Activated CD8-positive, alpha-beta T cell treated with anti-CD3 and anti-CD28 coated beads for 36 hours (primary cell): Measurements from ENCODE around the gene RFTN1. TPM values are rescaled to one million over a fixed set of nuclear protein-coding genes. Genes with fewer than 3 reads are reported as not detected.

Source experiments
- ATAC-seq: fragments of 200-7000 bp; cut with Tn5 transposase; one replicate; pipeline ENCODE4 v1.10.0; 2021; ENCODE audit warnings: mild to moderate bottlenecking, moderate library complexity
- CTCF ChIA-PET: fragments of 350-600 bp; sonication (Branson Sonifier 250); formaldehyde crosslinking; loops from one replicate; lab custom pipeline; 2021; ENCODE audit warnings: antibody characterized with exemption; lab: Charles Lee
- POLR2A ChIA-PET: fragments of 350-600 bp; sonication (Branson Sonifier 250); formaldehyde crosslinking; loops from one replicate; lab custom pipeline; 2021; ENCODE audit warnings: antibody characterized with exemption; lab: Charles Lee
- DNase-seq: peaks from one replicate; pipeline ENCODE4 v3.0.0-alpha.2; 2020
- H3K27ac Mint-ChIP-seq: one replicate; pipeline ENCODE4 v1.8.0; 2021; ENCODE audit warnings: mild to moderate bottlenecking, mixed read lengths
- H3K27me3 Mint-ChIP-seq: one replicate; pipeline ENCODE4 v1.8.0; 2021; ENCODE audit warnings: mixed read lengths
- H3K36me3 Mint-ChIP-seq: one replicate; pipeline ENCODE4 v1.8.0; 2021; ENCODE audit warnings: low read depth, mixed read lengths
- H3K4me1 Mint-ChIP-seq: one replicate; pipeline ENCODE4 v1.8.0; 2021; ENCODE audit warnings: low read depth, mixed read lengths
- H3K4me3 Mint-ChIP-seq: one replicate; pipeline ENCODE4 v1.8.0; 2021; ENCODE audit warnings: mild to moderate bottlenecking, moderate library complexity, mixed read lengths
- H3K9me3 Mint-ChIP-seq: one replicate; pipeline ENCODE4 v1.8.0; 2021; ENCODE audit warnings: mixed read lengths
- intact Hi-C: fragments of 100-400 bp; cut with micrococcal nuclease; formaldehyde crosslinking; loops from one replicate; pipeline ENCODE4 v1.10.0; 2022
- total RNA-seq, 2 experiments: library from RNA; stranded (reverse); gene quantifications; one replicate each; pipeline ENCODE4 v1.2.3, GENCODE V29; 2021
- TF ChIP-seq, protein P1 (sequence below): fragments of 200-600 bp; IDR thresholded peaks from one replicate; pipeline ENCODE4 v1.8.0; 2022; ENCODE audit warnings: antibody characterized with exemption, mild to moderate bottlenecking

The RFTN1 gene
- total RNA-seq, 2 experiments from 2014 or later: 113 to 125 TPM

DNA sequence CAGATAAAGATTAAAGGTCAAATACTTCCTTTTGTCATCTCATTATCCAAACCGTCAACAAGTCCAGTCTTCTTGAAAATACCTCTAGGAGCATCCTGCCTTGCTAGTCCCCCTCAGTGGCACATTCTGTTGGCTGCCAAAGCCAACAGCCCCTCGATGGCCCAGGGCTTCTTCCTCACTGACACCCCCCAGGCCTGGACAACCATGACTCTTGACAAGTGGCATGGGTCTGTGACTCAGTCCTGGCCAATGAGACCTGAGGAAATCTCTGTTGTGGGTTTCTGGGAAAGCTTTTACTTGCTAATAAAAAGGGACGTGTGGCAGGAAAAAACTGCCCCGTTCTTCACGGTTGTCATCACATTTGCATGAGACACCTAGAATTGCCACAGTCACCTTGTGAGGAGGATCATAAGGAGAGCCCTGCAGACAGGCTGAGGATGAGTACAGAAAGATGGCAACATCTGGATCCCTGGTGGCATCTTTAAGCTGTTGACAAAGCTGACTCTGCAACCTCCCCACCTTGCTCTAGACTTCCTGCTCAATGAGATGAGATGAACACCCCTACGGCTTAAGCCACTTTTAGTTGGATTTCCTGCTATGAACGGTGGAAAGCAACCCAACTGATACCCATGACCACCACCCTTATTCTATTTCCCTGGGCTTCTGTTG is 167.0 kb downstream of the RFTN1 start:
- ChIA-PET CTCF (no interaction called here), POLR2A (no interaction called here)
- Mint-ChIP-seq H3K27me3 (no peaks in the 10 kb centered on the region), H3K4me3 (no peak overlapping the region), H3K36me3 (peaks cover 86% of the 10 kb centered on the region), H3K27ac (peak overlapping the region; percentile 26), H3K4me1 (peaks cover 45% of the 10 kb centered on the region), H3K9me3 (peaks cover 3% of the 10 kb centered on the region)
- TF ChIP-seq, protein P1, sequence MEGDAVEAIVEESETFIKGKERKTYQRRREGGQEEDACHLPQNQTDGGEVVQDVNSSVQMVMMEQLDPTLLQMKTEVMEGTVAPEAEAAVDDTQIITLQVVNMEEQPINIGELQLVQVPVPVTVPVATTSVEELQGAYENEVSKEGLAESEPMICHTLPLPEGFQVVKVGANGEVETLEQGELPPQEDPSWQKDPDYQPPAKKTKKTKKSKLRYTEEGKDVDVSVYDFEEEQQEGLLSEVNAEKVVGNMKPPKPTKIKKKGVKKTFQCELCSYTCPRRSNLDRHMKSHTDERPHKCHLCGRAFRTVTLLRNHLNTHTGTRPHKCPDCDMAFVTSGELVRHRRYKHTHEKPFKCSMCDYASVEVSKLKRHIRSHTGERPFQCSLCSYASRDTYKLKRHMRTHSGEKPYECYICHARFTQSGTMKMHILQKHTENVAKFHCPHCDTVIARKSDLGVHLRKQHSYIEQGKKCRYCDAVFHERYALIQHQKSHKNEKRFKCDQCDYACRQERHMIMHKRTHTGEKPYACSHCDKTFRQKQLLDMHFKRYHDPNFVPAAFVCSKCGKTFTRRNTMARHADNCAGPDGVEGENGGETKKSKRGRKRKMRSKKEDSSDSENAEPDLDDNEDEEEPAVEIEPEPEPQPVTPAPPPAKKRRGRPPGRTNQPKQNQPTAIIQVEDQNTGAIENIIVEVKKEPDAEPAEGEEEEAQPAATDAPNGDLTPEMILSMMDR: no peak
- ATAC-seq (no peak), DNase-seq (no peak)
- intact Hi-C loops: no loop called here

DNA sequence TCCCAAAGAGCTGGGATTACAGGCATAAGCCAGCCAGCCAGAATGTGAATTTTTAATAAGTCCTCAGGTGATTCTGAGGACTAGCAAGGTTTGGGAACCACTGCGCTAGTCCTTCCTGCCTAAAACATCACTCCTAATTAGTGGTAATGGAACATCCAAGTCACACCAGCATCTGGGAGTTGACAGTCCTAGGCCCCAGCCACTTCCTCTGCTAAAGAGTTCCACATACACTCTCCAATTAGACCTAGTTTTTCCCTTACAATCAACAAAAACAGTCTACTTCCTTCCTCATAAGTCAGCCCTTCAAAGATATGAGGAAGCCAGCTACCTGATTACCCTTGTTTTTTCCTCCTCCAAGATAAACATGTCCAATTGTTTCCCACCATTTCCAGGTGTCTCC is 170.4 kb downstream of the RFTN1 start:
- intact Hi-C loops: no loop called here
- no peaks in the 10 kb centered on the region for H3K27me3 Mint-ChIP-seq
- TF ChIP-seq, protein P1: no peak
- ChIA-PET CTCF (interaction anchor here (1.5 kb wide), 1 partner anchor 62 kb away, joined by 4 read pairs; no protein-coding TSS in a partner anchor), POLR2A (interaction anchor here (1.0 kb wide), 2 partner anchors 10 to 21 kb away, joined by 3 to 4 read pairs; no protein-coding TSS in a partner anchor)
- peaks cover 64% of the 10 kb centered on the region for H3K4me1 Mint-ChIP-seq
- no peak for DNase-seq
- peak overlapping the region; percentile 81 for H3K27ac Mint-ChIP-seq
- H3K36me3 Mint-ChIP-seq: peaks cover 83% of the 10 kb centered on the region
- no peak for ATAC-seq
- H3K9me3 Mint-ChIP-seq: peaks cover 3% of the 10 kb centered on the region
- no peak overlapping the region for H3K4me3 Mint-ChIP-seq

DNA sequence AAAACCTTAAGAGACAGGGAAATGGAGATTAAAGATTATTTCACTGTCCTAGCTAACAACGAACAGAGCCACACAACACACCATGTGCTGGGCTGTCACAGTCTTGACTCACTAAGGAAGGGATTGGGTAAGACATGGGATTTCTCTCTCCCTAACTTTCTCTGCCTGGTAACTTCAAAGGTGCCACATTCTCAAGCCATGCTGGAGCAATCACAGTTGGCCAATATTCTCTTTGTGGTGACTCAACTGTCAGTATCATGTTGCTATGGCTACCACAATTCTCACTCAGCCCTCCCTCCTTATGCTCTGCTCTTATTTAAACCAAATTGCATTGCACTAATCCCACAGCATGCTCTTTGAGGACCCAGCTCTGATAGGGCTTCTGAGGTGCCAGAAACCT is 174.5 kb downstream of the RFTN1 start:
- peaks cover 80% of the 10 kb centered on the region for H3K36me3 Mint-ChIP-seq
- TF ChIP-seq, protein P1: no peak
- H3K4me3 Mint-ChIP-seq: no peak overlapping the region
- H3K4me1 Mint-ChIP-seq: peaks cover 66% of the 10 kb centered on the region
- intact Hi-C loops: no loop called here
- ChIA-PET CTCF (interaction anchor here (0.7 to 1.9 kb wide), 6 partner anchors 18 to 178 kb away, joined by 3 to 7 read pairs (median 4); no protein-coding TSS in a partner anchor), POLR2A (interaction anchor here (0.6 to 2.2 kb wide), 7 partner anchors 9 to 75 kb away, joined by 3 to 7 read pairs (median 4); no protein-coding TSS in a partner anchor)
- no peaks in the 10 kb centered on the region for H3K27me3 Mint-ChIP-seq
- peak; percentile 66 for ATAC-seq
- H3K9me3 Mint-ChIP-seq: peaks cover 6% of the 10 kb centered on the region
- H3K27ac Mint-ChIP-seq: peak overlapping the region; percentile 90
- peak; percentile 49 for DNase-seq

DNA sequence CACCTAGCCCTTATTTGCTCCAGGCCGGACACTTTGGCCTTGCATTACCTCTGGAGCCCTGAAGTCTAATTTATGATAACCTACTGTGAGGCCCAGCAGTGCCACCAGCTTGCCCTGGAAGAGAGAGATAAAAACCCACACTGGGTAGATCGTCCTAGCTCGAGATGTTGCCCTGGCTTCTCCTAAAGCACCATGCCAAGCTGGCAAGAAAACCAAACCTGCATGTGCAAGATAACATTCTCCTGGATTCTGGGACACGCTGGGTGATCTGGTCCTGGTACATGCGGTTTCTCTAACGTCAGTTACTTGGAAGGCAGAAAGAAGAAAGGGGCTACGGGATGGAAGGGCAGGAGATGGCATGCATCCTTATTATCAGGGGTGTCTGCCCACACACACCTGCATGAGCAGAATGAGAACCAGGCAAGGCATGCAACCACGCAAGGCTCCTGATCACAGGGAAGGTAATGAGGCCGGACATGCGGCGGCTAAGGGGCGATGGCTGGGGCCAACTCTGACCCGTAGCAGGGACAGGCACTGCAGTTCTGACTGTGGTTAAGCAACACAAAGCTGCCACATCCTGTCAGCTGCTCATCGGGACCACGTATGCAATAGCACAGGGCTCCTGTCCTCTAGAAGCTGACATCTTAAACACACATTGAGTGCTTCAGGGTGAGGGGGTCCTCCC is 175.5 kb downstream of the RFTN1 start:
- DNase-seq (peak; percentile 86), ATAC-seq (peak; percentile 88)
- Mint-ChIP-seq H3K27me3 (no peaks in the 10 kb centered on the region), H3K4me1 (peaks cover 56% of the 10 kb centered on the region), H3K27ac (peak overlapping the region; percentile 90), H3K9me3 (peaks cover 3% of the 10 kb centered on the region), H3K36me3 (peaks cover 76% of the 10 kb centered on the region), H3K4me3 (peak overlapping the region; percentile 2)
- intact Hi-C loops: no loop called here
- ChIA-PET CTCF (interaction anchor here (0.7 to 1.9 kb wide), 7 partner anchors 17 to 212 kb away, joined by 3 to 7 read pairs (median 3); no protein-coding TSS in a partner anchor), POLR2A (interaction anchor here (0.6 to 2.2 kb wide), 11 partner anchors 8 to 237 kb away, joined by 3 to 7 read pairs (median 4); no protein-coding TSS in a partner anchor)
- TF ChIP-seq, protein P1: no peak
